HK-2 (cell line): ENCODE data around the gene NINJ2.

Experiments used
- DNase-seq: peaks from one replicate; pipeline ENCODE4 v3.0.0-alpha.2; 2018; ENCODE audit not compliant: unreplicated experiment

The NINJ2 gene

GRCh38 chr12:547883-548470, 115.3 kb downstream of the NINJ2 start:
- no peak for DNase-seq

- DNase-seq: peak; percentile 76
These were observed 116.1 kb downstream of the NINJ2 start for GRCh38 chr12:546920-547845.

- no peak for DNase-seq
These were observed 116.9 kb downstream of the NINJ2 start for GRCh38 chr12:546265-546919.

GRCh38 chr12:545835-546234, 117.4 kb downstream of the NINJ2 start:
- no peak for DNase-seq

- no peak for DNase-seq
These were observed 118.2 kb downstream of the NINJ2 start for GRCh38 chr12:544941-545635.

- no peak for DNase-seq
These were observed 119.1 kb downstream of the NINJ2 start for GRCh38 chr12:544142-544541.

- DNase-seq: no peak
These were observed 120.2 kb downstream of the NINJ2 start for GRCh38 chr12:543114-543451.

- DNase-seq: no peak
These were observed 120.7 kb downstream of the NINJ2 start for GRCh38 chr12:542395-543113.

- DNase-seq: no peak
These were observed 121.4 kb downstream of the NINJ2 start for GRCh38 chr12:541676-542324.

GRCh38 chr12:539540-540310, 123.5 kb downstream of the NINJ2 start:
- DNase-seq: no peak

GRCh38 chr12:538731-539539, 124.3 kb downstream of the NINJ2 start:
- peak; percentile 69 for DNase-seq

GRCh38 chr12:537772-538171, 125.5 kb downstream of the NINJ2 start:
- DNase-seq: no peak

- no peak for DNase-seq
These were observed 126.4 kb downstream of the NINJ2 start for GRCh38 chr12:536751-537245.

- no peak for DNase-seq
These were observed 127.8 kb downstream of the NINJ2 start for GRCh38 chr12:535396-535795.

- no peak for DNase-seq
These were observed 129.0 kb downstream of the NINJ2 start for GRCh38 chr12:534216-534615.

- no peak for DNase-seq
These were observed 129.5 kb downstream of the NINJ2 start for GRCh38 chr12:533718-534117.

- DNase-seq: peak; percentile 49
These were observed 130.2 kb downstream of the NINJ2 start for GRCh38 chr12:532908-533565.

GRCh38 chr12:531951-532585, 131.2 kb downstream of the NINJ2 start:
- no peak for DNase-seq
